ENCODE measurements around the gene SMIM32. TPM values are rescaled to one million over a fixed set of nuclear protein-coding genes. Genes with fewer than 3 reads are reported as not detected.

Gene SMIM32
- total RNA-seq, 1 experiment from 2014 or later = 0.66 TPM

GRCh38 chr5:136210259-136210658 is 17.3 kb upstream of the SMIM32 start:
- H3K36me3 ChIP-seq (ENCODE audit: control insufficient read depth, insufficient read depth, low read length) = no peaks in the 10 kb centered on the region; the same call in 1 of the 2 replicates
- no peaks in the 10 kb centered on the region for H3K27me3 ChIP-seq (replicated peaks; ENCODE audit: control insufficient read depth, insufficient read depth, low read length)
- POLR2A ChIA-PET = no interaction called here
- DNase-seq = no peak
- Mint-ChIP-seq H3K4me1 (ENCODE audit: low read depth, unreplicated experiment) (no peaks in the 10 kb centered on the region), H3K9me3 (ENCODE audit: unreplicated experiment) (no peaks in the 10 kb centered on the region), H3K4me3 (ENCODE audit: unreplicated experiment) (no peak overlapping the region), H3K36me3 (ENCODE audit: insufficient read depth, unreplicated experiment) (no peaks in the 10 kb centered on the region), H3K27ac (ENCODE audit: unreplicated experiment) (no peak overlapping the region), H3K27me3 (ENCODE audit: insufficient read depth, unreplicated experiment) (no peaks in the 10 kb centered on the region)
- BruUV-seq (replicated peaks) = no TSS peak
- no peak overlapping the region for H3K4me3 ChIP-seq (ENCODE audit: low read depth, low read length)
- H3K4me1 ChIP-seq = no peaks in the 10 kb centered on the region
- CTCF ChIA-PET = no interaction called here
- H3K9me3 ChIP-seq = no peaks in the 10 kb centered on the region
- TF ChIP-seq CTCF (IDR thresholded peaks at IDR 0.05; ENCODE audit: insufficient read depth in 1 of 2, low read depth in 1 of 2, low read length in 1 of 2, severe bottlenecking in 1 of 2, unreplicated experiment in 1 of 2) = no peak
- intact Hi-C loops (cut with micrococcal nuclease; ENCODE audit: unreplicated experiment) = no loop called here

GRCh38 chr5:136209346-136209910 is 16.5 kb upstream of the SMIM32 start:
- no TSS peak for BruUV-seq (replicated peaks)
- ChIA-PET POLR2A (no interaction called here), CTCF (no interaction called here)
- H3K4me3 ChIP-seq (ENCODE audit: low read depth, low read length) = no peak overlapping the region
- Mint-ChIP-seq H3K4me1 (ENCODE audit: low read depth, unreplicated experiment) (no peaks in the 10 kb centered on the region), H3K9me3 (ENCODE audit: unreplicated experiment) (no peaks in the 10 kb centered on the region), H3K4me3 (ENCODE audit: unreplicated experiment) (no peak overlapping the region), H3K36me3 (ENCODE audit: insufficient read depth, unreplicated experiment) (peaks cover 5% of the 10 kb centered on the region), H3K27me3 (ENCODE audit: insufficient read depth, unreplicated experiment) (no peaks in the 10 kb centered on the region), H3K27ac (ENCODE audit: unreplicated experiment) (no peak overlapping the region)
- H3K27me3 ChIP-seq (replicated peaks; ENCODE audit: control insufficient read depth, insufficient read depth, low read length) = no peaks in the 10 kb centered on the region
- TF ChIP-seq CTCF (IDR thresholded peaks at IDR 0.05; ENCODE audit: insufficient read depth in 1 of 2, low read depth in 1 of 2, low read length in 1 of 2, severe bottlenecking in 1 of 2, unreplicated experiment in 1 of 2) = no peak
- intact Hi-C loops (cut with micrococcal nuclease; ENCODE audit: unreplicated experiment) = no loop called here
- H3K36me3 ChIP-seq (ENCODE audit: control insufficient read depth, insufficient read depth, low read length) = peaks cover 1% of the 10 kb centered on the region; the same call in 1 of the 2 replicates
- H3K4me1 ChIP-seq = no peaks in the 10 kb centered on the region
- DNase-seq = no peak
- no peaks in the 10 kb centered on the region for H3K9me3 ChIP-seq

- H3K27me3 Mint-ChIP-seq (ENCODE audit: insufficient read depth, unreplicated experiment) = no peaks in the 10 kb centered on the region
Measured at GRCh38 chr5:136208916-136209315, 16.0 kb upstream of the SMIM32 start.

More at GRCh38 chr5:136208916-136209315, 16.0 kb upstream of the SMIM32 start:
- no peaks in the 10 kb centered on the region for H3K9me3 ChIP-seq
- ChIA-PET CTCF (no interaction called here), POLR2A (no interaction called here)
- BruUV-seq (replicated peaks) = no TSS peak
- TF ChIP-seq CTCF (IDR thresholded peaks at IDR 0.05; ENCODE audit: insufficient read depth in 1 of 2, low read depth in 1 of 2, low read length in 1 of 2, severe bottlenecking in 1 of 2, unreplicated experiment in 1 of 2) = no peak
- H3K4me3 Mint-ChIP-seq (ENCODE audit: unreplicated experiment) = no peak overlapping the region
- H3K36me3 ChIP-seq (ENCODE audit: control insufficient read depth, insufficient read depth, low read length) = peaks cover 1% of the 10 kb centered on the region; the same call in 1 of the 2 replicates
- H3K27me3 ChIP-seq (replicated peaks; ENCODE audit: control insufficient read depth, insufficient read depth, low read length) = no peaks in the 10 kb centered on the region
- no peaks in the 10 kb centered on the region for H3K9me3 Mint-ChIP-seq (ENCODE audit: unreplicated experiment)
- H3K4me1 ChIP-seq = no peaks in the 10 kb centered on the region
- H3K27ac Mint-ChIP-seq (ENCODE audit: unreplicated experiment) = no peak overlapping the region
- intact Hi-C loops (cut with micrococcal nuclease; ENCODE audit: unreplicated experiment) = no loop called here
- no peak overlapping the region for H3K4me3 ChIP-seq (ENCODE audit: low read depth, low read length)
- no peak for DNase-seq
- no peaks in the 10 kb centered on the region for H3K4me1 Mint-ChIP-seq (ENCODE audit: low read depth, unreplicated experiment)
- peaks cover 10% of the 10 kb centered on the region for H3K36me3 Mint-ChIP-seq (ENCODE audit: insufficient read depth, unreplicated experiment)

All from Caco-2 (cell line).